SK-N-MC (cell line): ENCODE measurements around the gene FBLN7.

ENCODE experiments used
- EZH2 ChIP-seq: fragments of 200-600 bp; sonication (generic); IDR thresholded peaks from one replicate; pipeline ENCODE4 v1.6.1; 2017; ENCODE audit warnings: antibody characterized with exemption
- POLR2AphosphoS5 ChIP-seq: IDR thresholded peaks from 2 replicates; pipeline ENCODE4 v1.6.1; 2012; ENCODE audit warnings: mild to moderate bottlenecking, low read depth, low read length, borderline replicate concordance

GRCh38 chr2:112175958-112176573 is 37.9 kb downstream of the FBLN7 start:
- TF ChIP-seq EZH2 (no peak), POLR2AphosphoS5 (no peak)
